WI38 (cell line): ENCODE measurements around the gene DDX53.

Experiments
- H3K4me3 ChIP-seq: 2 replicates; pipeline ENCODE4 v1.5.1; 2011; ENCODE audit warnings: low read depth, mild to moderate bottlenecking, control low read depth, low read length
- CTCF ChIP-seq: IDR thresholded peaks from 2 replicates; pipeline ENCODE4 v1.5.1; 2012; ENCODE audit warnings: low read depth, mild to moderate bottlenecking, control low read depth, low read length

The DDX53 gene

GRCh38 chrX:22999696-23000223 lies at the start of gene DDX53:
Gene DDX53 (plus strand): TSS chrX:22999960. CDS start chrX:23000058, 98 bp downstream.
- no peak for TF ChIP-seq CTCF
- H3K4me3 ChIP-seq, result no peak within 1 kb of the TSS

DNA sequence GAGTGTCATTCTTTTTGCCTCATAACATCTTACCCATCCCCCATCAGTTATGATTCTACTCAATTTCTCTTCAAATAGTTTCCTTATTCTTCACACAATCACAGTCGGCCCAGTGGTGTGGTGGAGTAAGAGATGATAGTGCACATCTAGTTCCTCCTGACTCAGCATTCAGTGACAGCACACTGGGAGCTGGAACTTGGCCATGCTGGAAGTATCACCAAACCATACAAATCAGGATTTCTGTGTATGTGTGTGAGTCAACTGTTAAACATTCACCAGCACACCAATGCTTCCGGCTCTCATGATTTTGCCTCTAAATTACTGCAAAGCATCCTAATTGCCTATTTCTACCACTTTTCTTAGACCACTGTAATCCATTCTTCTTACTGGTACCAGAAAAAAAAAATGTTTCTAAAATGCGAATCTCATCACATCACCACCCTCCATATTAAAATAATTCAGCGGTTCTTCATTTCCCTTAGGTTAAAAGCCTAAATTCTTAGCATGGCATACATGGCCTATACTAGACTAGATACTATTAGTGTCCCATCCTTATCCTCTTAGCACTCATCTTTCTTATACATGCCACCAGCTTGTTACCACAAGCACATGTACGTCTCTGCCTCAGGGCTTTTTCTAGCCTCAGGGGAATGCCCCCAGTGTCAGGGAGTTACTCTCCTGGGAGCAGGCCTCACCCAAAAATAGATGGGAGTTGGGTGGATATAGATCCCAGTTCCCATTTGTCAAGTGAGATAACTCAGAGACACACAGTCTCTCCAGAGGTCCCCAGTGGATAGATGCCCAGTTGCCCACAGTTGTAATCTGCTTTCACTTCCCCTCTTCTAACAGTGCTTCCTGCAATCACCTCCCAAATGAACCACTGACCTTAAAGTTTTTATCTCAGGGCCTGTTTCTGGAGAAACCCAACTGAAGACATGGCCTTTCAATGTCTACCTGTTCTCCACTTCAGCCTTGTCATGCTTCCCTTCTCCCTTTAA lies 49.2 kb upstream of the DDX53 start:
- TF ChIP-seq CTCF, result no peak

GRCh38 chrX:22952010-22952409 lies 47.8 kb upstream of the DDX53 start:
- 0 out of 2 replicates have a peak, but pooled peaks have one; percentile 4 for TF ChIP-seq CTCF
- H3K4me3 ChIP-seq, result no peak overlapping the region

More for the DNA sequence above, 49.2 kb upstream of the DDX53 start:
- H3K4me3 ChIP-seq, result no peak overlapping the region

DNA sequence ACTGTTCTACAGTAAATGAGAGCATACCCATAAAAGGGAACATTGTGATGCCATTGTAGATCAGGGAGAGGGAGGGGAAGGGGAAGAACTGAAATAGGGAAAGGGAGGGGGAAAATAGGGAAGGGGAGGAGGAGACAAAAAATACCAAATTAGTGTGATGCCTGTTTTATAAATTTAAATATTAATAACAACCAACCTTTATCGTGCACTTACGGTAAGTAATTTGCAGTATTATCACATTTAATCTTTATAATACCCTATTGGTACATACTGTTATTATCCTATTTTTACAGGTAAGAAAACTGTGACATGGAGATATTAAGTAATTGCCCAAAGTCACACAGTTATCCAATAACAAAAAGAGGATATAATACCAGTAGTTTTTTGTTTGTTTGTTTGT lies 41.5 kb upstream of the DDX53 start:
- TF ChIP-seq CTCF, result no peak
- H3K4me3 ChIP-seq, result no peak overlapping the region

- no peak for TF ChIP-seq CTCF
- no peak overlapping the region for H3K4me3 ChIP-seq
Observed at GRCh38 chrX:22959204-22959920, 40.4 kb upstream of the DDX53 start.

- H3K4me3 ChIP-seq, result no peak overlapping the region
- no peak for TF ChIP-seq CTCF
Observed at GRCh38 chrX:22963196-22963595, 36.6 kb upstream of the DDX53 start.

DNA sequence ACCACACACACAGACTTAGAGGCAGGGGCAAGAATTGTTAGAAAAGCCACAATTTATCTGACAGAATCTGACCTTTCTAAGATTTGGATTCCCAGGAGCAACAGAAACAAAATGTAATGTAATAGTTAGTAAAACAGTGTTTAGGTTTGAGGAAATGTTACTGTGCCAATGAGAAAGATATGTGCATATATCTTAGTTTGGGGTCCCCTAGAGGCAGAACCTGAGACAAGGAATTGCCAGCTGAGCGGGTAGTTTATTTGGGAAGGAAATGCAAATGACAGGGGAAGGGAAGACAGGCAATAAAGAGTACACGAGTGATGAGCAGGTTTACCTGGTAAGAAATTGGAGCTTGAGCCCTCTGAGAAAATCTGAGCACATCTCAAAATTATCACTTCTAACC lies 31.3 kb upstream of the DDX53 start:
- no peak overlapping the region for H3K4me3 ChIP-seq
- TF ChIP-seq CTCF, result no peak
